NCI-H2227 (cell line): Measurements from ENCODE around the gene NXPE3.

Experiments used
- DNase-seq: peaks from one replicate; lab custom pipeline; 2025; ENCODE audit not compliant: unreplicated experiment; lab: John Stamatoyannopoulos, UW

NXPE3 gene

GRCh38 chr3:101802179-101802578 is 23.2 kb downstream of the NXPE3 start:
- no peak for DNase-seq

DNA sequence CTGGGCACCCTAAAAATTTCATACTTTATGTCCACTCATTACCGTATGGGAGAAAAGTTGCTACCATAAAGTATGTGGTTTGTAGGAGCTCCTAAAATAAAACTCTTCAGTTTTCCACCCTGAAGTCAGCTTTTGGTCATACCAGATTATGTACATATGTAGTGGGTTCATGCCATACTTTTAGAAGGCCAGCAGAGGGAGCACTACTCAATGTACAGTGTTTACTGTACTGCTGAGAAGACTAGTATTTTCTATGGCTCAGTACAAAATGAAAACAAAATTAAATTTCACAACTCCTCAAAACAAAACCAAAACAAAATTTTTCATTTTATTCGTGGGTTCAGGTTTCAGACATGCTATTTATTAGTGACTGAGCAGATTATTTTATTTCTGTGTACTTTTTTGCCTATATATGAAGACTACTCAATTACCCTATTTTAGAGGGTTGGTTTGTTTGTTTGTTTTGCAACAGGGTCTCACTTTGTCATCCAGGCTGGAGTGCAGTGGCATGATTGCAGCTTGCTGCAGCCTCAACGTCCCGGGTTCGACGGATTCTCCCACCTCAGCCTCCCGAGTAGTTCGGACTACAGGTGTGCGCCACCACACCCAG is 24.3 kb downstream of the NXPE3 start:
- peak; percentile 74 for DNase-seq

GRCh38 chr3:101803939-101804338 is 24.9 kb downstream of the NXPE3 start:
- DNase-seq: no peak

GRCh38 chr3:101806491-101806890 is 27.5 kb downstream of the NXPE3 start:
- no peak for DNase-seq

DNA sequence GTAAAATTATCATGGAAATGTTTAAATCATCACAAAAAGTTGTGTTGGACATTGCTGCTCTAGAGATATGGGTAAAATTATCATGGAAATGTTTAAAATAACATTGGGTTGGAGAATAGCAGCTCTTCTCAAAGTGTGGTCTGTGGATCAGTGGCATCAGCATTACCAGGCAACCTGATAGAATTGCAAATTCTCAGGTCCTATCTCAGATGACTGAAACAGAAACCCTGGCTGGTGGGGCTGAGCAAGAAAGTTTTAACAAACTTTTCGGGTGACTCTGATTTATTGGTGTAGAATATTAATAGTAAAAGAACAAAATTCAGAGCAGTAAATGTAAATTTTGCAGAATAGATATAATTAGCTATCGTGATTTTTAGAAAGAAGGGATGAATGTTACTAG is 28.9 kb downstream of the NXPE3 start:
- no peak for DNase-seq

DNA sequence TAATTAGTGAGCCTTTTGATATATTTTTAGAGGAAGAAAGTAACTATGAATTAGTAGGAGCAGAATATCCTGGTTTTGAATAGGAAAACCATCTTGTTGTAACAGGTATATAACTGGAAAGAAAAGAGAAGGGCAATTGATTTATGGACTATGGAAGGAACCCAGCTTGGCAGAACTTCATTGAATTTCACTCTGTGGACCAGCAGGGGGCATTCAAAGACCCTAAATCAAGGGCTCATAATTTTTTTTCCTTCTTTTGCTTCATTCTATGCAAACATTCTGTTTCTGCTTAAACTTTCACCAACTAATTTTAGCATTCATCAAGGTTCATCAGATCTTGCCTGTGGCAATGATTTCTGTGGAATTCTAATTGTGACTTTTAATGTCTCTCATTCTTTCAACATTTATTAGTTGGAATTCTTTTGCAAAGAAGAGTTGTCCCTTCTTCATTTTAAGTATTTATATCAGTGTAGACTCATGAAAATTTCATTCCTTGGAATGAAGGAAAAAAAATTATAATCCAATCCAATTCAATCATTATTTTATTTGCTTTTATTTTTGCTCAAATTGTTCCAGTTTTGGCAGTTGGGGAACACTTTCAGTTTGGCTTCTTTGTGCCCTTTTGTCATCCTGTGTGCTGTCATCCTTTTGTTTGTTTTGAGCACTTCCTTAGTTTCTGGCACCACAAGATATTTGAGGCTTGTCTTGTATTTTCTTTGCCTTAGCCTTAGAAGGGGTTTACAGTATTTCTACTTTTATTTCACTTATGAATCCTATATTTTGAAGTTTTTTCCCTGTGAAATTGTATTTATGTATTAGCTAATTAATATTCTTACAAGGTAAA is 30.4 kb downstream of the NXPE3 start:
- DNase-seq: peak; percentile 43

DNA sequence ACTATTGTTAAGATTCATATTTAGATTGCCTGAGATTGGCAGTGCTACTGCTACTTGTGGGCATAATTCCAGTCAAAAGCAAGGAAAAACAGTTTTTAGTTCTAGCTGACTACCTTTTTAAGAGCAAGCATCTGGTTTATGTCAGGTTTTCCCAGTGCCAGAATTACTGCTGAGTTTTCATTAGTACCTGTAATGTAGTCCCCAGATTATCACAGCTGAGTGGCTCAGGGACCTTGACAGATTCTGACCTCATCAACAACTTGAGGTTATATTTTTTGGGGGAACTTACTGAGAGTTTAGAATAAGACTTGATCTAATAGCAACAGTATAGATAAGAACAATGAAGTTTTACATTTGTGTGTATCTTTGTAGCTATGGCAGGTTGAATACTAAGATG is 31.0 kb downstream of the NXPE3 start:
- no peak for DNase-seq

- DNase-seq: no peak
Measured at GRCh38 chr3:101811875-101812274, 32.9 kb downstream of the NXPE3 start.

- no peak for DNase-seq
Measured at GRCh38 chr3:101812895-101813294, 33.9 kb downstream of the NXPE3 start.

GRCh38 chr3:101813817-101814440 is 34.9 kb downstream of the NXPE3 start:
- DNase-seq: no peak

GRCh38 chr3:101814835-101815234 is 35.8 kb downstream of the NXPE3 start:
- no peak for DNase-seq

- no peak for DNase-seq
Measured at GRCh38 chr3:101816215-101817149, 37.5 kb downstream of the NXPE3 start.

DNA sequence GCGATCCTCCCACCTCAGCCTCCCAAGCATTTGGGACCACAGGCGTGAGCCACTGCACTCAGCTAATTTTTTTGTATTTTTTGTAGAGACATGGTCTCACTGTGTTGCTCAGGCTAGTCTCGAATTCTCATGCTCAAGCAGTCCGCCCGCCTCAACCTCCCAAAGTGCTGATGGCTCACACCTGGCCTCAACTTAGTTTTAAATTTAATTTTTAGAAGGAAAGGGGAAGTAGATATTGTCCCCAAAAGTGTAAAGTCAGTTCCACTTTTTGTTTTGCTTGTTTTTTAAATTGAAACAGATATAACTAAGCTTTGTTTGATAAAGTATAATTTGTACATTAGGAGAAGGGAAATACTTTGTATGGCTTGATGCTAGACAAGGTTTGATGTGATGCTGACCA is 39.0 kb downstream of the NXPE3 start:
- no peak for DNase-seq

DNA sequence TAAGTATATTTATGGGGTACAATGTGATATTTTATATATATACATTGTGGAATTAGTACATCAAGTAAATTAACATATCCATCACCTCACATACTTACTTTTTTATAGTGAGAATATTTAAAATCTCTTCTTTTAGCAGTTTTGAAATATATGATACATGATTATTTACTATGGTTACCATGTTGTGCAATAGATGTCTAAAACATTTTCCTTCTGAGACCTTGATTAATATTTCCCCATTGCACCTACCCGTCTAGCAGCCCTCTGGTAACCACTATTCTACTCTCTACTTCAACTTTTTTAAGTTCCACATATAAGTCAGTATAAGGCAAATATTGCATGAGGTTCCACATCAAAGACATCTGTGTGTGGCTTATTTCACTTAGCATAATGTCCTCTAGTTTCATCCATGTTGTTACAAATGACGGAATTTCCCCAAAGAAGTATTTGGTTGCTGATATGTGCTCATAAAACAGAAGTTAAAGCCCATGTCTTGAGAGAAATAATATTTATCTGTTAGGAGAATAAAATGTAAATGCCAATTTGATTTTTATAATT is 40.7 kb downstream of the NXPE3 start:
- DNase-seq: no peak

GRCh38 chr3:101821503-101821902 is 42.5 kb downstream of the NXPE3 start:
- DNase-seq: no peak

- no peak for DNase-seq
Measured at GRCh38 chr3:101823525-101823924, 44.5 kb downstream of the NXPE3 start.

- no peak for DNase-seq
Measured at GRCh38 chr3:101824702-101825101, 45.7 kb downstream of the NXPE3 start.

GRCh38 chr3:101825904-101826445 is 47.0 kb downstream of the NXPE3 start:
- no peak for DNase-seq

GRCh38 chr3:101827211-101828174 is 48.5 kb downstream of the NXPE3 start:
- peak; percentile 38 for DNase-seq
